HFF-Myc (cell line): ENCODE data around the gene DKC1.

Experiments
- DNase-seq: peaks from one replicate; pipeline ENCODE4 v3.0.0-alpha.2; 2011; ENCODE audit warnings: low read depth; ENCODE audit errors: extremely low read depth
- H3K4me3 ChIP-seq: replicated peaks from 2 replicates; pipeline ENCODE4 v1.5.1; 2011; ENCODE audit warnings: low read depth, mild to moderate bottlenecking, control low read depth, low read length
- CTCF ChIP-seq: IDR thresholded peaks from 2 replicates; pipeline ENCODE4 v1.5.1; 2012; ENCODE audit warnings: mild to moderate bottlenecking, low read depth, low read length, control low read depth; ENCODE audit errors: missing control alignments

The DKC1 gene

DNA sequence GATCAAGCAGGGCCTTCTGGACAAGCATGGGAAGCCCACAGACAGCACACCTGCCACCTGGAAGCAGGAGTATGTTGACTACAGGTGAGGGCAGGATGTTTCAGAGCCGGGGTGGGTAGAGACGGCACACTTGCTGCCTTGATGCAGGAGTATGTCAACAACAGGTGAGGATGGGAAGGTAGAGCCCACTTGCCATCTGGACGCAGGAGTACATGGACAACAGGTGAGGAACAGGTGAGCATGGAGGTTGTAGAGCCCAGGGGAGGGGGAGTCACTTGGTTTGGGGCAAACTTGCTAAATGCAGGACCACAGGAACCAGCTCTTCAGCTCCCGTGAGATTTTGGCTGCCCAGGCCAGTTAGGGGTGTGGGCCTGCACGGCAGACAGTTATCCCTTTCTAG lies 12.0 kb downstream of the DKC1 start:
- TF ChIP-seq CTCF: no peak
- no peak overlapping the region for H3K4me3 ChIP-seq
- no peak for DNase-seq

- no peak for TF ChIP-seq CTCF
- no peak for DNase-seq
- H3K4me3 ChIP-seq: no peak overlapping the region
Observed at GRCh38 chrX:154775419-154776349, 13.0 kb downstream of the DKC1 start.

- no peak overlapping the region for H3K4me3 ChIP-seq
- DNase-seq: no peak
- no peak for TF ChIP-seq CTCF
Observed at GRCh38 chrX:154776753-154777152, 14.1 kb downstream of the DKC1 start.

GRCh38 chrX:154779261-154779660 lies 16.6 kb downstream of the DKC1 start:
- H3K4me3 ChIP-seq: no peak overlapping the region
- no peak for DNase-seq
- TF ChIP-seq CTCF: no peak

DNA sequence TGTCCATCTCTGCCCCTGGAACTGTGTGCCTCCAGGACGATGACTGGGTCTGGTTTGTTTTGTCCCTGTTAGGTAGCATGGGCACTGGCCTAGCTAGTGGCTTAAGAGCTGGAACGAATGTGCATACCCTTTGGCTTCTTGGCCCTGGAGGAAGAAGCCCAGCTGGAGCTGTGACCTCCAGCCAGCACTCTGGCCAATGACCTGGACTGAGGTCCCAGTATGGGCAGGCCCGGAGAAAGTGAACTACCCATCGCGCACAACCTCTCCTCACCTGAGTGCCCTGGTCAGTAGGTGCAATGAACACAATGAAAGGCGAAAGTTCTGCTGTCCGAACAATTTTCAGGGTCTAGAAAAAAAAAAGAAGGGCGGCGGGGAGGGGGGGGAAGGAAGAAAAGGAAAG lies 18.3 kb downstream of the DKC1 start:
- no peak for TF ChIP-seq CTCF
- no peak for DNase-seq
- H3K4me3 ChIP-seq: no peak overlapping the region

DNA sequence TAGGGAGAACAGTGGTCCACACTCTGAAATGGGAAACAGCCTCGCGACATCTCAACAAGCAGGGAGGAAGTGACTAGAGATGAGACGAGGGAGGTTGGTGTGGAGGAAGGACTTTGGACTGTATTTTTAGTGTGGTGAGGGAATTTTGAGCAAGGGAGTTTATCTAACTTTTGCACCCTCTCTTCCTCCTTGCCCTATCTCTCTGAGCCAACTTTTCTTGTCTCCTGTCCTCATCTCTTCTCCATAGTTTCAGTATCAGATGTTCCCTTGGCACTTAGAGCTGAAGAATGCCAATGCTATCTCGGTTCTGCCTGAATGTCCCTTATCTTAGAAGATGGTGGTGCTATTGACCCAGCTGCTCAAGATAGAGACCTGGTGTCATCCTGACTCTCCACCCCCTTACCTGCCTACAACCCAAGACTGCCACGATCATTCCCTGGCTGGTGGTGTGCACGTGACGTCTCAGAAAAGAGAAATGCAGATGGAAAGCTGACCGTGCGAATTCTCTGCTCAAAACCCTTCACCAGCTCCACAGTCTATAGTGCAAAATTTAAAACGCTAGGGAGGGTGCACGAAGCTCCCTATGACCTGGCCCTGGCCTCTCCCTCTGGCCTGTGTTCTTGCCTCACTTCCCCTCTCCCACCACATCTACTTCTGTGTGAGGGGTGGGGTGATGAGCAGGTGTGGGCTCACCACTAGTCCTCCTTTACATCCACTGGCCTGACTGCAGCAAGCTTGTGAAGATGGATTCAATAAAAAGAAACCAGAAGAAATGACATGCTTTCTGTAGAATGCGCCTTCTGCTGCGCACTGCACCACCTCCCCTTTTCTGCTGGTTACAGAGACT lies 21.7 kb downstream of the DKC1 start:
- no peak for TF ChIP-seq CTCF
- H3K4me3 ChIP-seq: no peak overlapping the region
- DNase-seq: no peak
